HG03097 (cell line): ENCODE measurements around the gene DTYMK.
"Not testable (repeated sequence)": the region's sequence is repeated elsewhere in the genome, so short reads cannot be mapped to it uniquely, and the experiment has no call there.

Source experiments
- ATAC-seq: cut with Tn5 transposase; IDR thresholded peaks from one replicate; pipeline ENCODE4 v1.9.1; 2021; ENCODE audit not compliant: unreplicated experiment, low FRiP score

The DTYMK gene, protein sequence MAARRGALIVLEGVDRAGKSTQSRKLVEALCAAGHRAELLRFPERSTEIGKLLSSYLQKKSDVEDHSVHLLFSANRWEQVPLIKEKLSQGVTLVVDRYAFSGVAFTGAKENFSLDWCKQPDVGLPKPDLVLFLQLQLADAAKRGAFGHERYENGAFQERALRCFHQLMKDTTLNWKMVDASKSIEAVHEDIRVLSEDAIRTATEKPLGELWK

DNA sequence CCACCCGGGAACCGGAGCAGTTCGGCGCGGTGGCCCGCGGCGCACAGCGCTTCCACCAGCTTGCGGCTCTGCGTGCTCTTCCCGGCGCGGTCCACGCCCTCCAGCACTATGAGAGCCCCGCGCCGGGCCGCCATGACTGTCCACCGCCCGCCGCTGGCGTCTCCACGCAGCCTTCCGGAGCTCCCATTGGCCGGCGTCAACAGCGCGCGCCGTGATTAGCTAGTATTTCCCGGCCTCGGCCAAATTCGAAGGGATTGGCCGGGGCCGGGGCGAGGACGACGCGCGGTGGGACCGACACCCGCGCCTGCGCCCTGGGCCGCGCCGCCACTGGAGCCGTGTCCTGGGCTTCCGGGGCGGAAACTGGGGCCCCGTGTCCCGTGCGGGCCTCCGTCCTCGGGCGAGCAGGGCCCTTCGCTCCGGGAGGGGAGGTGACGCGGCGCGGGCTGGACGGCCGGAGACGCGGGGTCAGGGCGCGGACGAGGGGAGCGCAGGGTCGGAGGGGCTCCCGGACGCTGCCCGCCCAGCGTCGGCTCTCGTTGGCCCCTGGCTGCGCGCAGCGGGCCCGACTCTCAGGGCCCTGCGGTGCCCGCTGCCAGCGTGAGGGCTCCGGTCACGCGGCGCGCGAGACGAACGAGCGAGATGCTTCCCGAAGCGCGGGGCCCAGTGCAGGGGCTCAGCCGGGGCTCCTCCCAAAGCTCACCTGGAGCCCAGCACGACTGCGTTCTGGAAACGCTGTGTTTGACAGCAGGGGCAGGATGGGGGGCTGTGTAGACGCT lies at the start of gene DTYMK:
Gene DTYMK (minus strand): TSS at position 166 of the 776 bp plus-strand sequence. CDS start 32 bp downstream, at position 134.
- ATAC-seq: peak; percentile 96

DNA sequence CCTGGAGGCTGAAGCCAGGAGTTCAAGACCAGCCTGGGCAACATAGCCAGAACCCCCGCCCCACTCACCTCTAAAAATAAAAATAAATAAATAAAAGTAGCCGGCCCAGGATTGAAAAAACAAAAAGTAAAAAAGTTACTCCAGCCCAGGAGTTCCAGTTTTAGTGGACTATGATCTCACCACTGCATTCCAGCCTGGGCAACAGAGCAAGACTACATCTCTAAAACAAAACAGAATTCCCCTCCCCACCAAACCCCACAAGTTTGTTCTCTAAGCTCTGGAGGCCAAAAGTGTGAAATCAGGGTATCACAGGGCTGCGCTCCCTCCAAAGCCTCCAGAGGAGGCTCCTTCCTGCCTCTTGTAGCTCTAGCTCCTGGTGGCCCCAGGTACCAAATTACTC lies 49.5 kb upstream of the DTYMK start:
- no peak for ATAC-seq

DNA sequence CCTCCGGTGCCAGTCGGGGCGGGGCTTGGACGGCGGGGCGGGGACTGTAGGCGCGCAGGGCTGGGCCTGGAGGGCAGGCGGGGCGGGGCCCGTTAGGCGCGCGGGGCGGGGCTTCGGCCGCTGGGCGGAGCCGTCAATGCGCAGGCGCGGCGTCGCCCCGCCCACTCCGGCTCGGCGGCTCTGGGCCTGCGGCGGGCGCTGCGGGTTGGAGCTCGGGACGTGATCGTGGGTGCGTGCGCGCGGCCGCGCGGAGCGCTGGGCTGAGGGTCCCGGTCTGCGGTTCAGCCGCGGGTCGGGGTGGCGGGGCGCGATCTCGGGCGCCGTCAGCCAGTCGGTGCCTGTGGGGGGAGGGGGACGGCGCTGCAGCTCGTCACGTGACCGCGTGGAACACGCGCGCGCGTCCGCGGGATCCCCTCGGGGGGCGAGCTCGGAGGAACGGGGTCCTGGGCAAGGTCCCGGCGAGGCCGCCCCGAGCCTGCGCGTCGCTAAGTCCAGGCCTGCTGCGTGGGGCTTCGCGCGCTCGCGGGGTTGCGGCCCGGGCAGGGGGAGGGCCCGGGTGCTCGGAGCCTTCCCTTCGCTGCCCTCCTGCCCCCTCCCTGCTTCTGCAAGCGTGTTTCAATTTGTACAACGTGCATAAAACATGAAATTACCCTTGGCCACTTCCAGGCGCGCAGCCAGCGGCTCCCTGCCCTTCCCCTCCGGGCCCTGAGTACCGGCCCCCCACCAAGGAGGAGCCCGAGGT lies 48.0 kb upstream of the DTYMK start, which contains the start of gene D2HGDH:
Gene D2HGDH (plus strand): TSS at position 164 of the 742 bp plus-strand sequence. CDS start 595 bp downstream, outside the sequence.
- peak; percentile 68 for ATAC-seq

DNA sequence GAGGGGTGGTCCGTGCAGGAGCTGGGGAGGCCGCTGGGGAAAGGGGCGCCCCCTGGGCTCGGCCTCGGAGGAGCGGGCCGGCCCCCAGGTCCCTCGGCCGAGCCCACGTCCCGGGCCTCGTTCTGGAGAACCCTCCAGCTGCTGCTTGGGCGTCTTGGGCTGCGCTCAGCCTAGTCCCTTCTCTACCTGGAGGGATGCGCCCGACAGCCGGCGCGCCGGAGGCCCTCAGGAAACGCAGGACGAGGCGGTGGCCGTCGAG lies 47.5 kb upstream of the DTYMK start:
- ATAC-seq: no peak

DNA sequence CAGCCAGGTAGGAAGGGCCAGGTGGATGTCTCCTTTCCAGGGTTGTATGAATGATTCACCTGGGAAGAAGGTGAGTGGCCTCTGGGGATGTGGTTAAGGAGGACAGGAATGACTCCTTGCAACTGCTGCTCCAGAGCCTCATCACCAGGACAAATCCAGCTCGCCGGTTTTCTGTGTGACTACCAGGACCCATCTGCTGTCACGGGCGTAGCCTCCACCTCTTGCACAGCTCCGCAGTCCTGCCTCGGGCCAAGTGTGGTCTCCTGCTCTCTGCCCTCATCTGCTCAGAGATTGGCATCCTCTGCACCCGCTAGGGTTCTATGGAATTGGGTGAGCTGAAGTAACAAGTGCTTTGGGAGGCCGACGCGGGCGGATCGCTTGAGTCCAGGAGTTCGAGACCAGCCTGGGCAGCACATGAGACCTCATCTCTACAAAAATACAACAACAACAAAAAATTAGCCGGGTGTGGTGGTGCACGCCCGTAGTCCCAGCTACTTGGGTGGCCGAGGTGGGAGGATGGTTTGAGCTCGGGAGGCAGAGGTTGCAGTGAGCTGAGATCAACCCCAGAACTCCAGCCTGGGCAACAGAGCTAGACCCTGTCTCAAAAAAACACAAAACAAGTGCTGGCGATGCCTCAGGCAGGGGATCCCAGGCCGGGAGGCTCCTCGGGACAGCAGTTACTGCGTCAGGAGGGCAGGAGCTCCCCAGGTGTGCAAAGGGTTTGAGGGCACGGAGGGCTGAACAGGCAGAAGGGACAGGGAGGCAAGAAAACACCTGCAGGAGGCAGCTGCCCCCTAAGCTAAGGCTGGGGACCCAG lies 47.0 kb upstream of the DTYMK start:
- ATAC-seq: no peak

DNA sequence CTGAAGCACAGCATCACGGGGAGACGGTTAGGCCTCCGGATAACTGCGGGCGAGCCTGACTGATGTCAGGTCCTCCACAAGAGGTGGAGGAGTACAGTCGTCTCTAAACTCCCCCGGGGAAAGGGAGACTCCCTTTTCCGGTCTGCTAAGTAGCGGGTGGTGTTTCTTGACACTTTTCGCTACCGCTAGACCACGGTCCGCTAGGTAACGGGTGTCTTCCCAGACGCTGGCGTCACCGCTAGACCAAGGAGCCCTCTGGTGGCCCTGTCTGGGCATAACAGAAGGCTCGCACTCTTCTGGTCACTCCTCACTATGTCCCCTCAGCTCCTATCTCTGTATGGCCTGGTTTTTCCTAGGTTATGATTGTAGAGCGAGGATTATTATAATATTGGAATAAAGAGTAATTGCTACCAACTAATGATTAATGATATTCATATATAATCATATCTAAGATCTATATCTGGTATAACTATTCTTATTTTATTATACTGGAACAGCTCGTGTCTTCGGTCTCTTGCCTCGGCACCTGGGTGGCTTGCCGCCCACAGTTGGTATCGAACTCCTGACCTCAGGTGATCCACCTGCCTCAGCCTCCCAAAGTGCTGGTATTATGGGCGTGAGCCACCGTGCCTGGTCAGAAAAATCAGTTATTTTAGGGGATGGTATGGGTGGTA lies 46.0 kb upstream of the DTYMK start:
- ATAC-seq: not testable (repeated sequence)

DNA sequence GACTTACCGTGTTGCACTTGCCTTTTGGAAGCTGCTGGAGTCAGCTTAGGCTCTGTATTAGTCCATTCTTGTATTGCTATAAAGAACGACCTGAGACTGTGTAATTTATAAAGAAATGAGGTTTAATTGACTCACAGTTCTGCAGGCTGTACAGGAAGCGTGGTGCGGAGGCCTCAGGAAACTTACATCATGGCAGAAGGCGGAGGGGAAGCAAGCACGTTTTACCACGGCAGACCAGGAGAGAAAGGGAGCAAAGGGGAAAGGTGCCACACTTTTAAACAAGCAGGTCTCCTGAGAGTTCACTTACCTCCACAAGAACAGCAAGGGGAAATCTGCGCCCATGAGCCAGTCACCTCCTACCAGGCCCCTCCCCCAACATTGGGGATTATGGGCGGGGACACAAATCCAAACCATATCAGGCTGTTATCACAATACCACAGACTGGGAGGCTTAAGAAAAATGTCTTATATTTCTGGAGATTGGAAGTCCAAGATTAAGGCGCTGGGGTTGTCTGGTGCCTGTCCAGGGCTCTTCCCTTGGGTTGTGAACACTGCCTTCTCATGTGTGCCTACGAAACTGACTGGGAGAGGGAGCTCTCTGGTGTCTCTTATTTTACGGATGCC lies 44.2 kb upstream of the DTYMK start:
- ATAC-seq: no peak

DNA sequence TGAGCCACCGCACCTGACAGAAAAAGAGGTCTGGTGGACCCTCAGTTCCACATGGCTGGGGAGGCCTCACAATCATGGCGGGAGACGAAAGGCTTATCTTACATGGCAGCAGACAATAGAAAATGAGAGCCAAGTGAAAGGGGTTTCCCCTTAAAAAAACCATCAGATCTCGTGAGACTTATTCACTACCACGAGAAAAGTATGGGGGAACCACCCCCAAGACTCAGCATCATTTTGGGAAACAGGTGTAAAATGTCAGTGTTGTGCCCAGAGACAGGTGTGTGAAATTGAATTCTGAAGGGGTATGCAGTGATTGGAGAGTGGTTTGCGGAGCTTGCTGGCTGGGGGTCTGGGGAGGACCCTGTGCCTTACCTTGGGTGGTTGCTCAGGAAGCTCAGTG lies 43.3 kb upstream of the DTYMK start:
- ATAC-seq: no peak

DNA sequence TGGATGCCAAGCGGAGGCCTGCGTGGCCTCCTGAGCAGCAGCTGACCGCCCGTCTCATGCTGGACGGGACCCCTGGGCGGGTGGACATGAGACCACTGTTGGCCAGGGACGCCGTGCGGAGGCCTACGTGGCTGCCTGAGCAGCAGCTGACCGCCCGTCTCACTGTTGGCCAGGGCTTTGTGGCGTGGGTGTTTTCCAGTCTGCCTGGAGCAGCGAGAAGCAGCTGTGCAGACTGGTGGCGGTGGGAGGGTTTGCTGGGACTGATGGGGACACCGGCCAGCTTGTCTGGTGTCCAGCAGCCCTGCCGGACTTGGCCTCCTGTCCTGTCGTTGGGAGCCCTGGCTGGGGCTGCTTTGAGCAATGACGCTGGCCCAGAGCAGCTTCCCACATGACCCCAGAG lies 42.0 kb upstream of the DTYMK start:
- no peak for ATAC-seq

DNA sequence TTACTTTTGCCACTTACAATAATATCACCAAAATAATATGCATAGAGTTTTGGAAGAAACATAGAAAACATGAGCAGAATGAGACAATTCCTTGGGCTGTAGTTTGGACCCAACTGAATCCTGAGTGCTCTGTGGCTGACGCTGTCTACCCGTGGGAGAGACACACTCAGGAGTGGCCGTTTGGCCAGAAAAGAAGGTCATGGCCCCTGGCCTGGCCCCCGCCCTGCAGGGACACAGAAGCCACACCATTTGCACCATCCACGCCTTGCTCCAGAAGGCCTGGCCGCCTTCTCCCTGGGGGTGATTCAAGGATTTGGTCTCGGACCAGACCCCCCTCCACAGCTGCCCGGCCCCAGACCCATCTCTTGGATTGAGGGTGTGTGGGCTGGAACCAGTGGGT lies 41.4 kb upstream of the DTYMK start:
- ATAC-seq: no peak

DNA sequence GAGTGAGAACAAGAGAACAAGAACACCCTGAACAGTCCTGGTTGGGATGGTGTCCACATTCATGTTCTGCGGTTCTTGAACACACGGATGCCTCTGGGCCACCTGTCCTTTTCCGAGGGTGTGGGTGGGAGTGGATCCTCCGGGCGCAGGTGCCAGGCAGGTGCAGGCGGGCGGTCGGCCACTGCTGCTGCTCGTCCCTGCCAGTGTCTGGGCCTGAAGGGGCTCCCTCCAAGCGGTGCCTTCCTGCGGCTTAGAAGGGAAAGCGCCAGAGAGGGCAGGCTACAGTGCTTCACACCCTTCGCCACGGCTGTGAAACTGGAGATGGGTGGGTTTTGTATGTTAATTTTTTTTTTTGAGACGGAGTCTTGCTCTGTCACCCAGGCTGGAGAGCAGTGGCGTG lies 39.8 kb upstream of the DTYMK start:
- ATAC-seq: no peak

DNA sequence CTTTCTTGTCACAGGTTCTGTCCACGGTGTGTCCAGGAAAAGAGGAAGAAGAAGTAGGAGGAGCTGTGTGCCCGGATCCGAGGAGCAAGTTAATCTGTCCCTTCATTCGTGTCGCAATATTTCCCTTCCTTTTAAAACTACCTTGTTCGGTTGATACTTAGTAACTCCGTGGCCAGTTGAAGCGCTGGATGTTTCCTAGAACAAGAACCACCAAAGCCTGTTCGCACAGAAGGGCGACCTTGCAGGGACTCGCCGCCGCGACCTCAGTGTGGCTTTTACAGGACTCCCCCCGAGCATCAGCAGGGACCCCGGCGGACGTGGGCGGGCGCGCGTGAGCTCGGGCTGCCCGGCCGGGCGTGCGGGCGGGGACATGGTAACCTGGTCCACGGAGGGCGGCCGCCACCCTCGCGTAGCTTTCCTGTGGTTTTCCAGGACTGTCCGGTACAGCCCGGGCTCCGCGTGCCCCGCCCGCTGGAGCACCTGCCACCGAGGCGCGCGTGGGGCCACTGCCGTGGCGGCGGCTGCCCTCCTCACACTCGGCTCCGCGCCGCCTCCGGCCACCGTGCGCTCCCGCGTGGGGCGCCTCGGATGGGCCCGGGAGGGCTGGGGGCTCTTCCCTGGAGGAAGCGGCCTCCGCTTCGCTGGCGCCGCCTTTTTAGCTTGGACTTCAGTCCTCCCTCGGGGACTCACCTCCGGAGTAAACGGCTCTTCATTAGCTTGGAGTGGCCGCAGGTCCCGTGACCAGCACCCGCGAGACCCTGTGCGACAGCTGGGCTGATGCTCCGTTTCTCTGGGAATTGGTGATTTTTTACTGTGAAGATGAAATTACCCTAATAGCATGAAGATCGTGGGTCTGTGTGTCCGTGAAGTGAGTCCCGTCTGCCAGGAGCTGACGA lies 38.6 kb upstream of the DTYMK start:
- ATAC-seq: no peak

DNA sequence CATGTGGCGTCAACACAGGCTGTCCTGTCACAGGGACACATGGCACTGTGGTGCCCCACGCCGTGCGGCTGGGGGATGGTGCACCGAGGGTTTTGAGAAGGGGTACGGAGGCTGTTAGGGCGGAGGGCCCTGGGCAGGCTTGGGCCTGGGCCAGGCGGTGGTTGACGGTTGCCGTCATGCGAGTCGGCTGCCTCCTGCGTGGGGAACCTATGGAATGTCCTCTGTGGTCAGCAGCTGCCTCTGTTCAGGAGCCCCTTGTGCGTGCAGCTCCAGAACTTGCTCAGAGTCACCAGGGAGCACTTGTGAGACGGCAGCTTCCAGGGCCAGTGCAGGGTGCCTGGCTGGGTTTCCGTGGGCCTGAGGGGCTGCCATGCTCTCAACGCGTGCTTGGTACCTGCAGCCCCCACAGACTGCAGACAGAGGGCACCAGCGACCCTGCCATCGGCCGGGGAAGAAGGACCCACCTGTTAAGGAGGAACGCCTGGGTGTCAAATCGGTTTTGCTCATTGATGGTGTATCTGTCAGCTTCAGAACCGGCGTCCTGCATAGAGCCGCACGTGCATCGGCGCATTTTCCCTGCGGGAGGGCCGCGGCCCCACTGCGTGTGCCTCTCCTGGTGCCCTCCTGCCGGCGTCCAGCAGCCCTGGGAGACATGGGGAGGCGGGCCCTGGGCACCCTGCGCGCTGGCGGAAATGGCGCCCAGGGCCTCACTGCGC lies 37.8 kb upstream of the DTYMK start:
- no peak for ATAC-seq

DNA sequence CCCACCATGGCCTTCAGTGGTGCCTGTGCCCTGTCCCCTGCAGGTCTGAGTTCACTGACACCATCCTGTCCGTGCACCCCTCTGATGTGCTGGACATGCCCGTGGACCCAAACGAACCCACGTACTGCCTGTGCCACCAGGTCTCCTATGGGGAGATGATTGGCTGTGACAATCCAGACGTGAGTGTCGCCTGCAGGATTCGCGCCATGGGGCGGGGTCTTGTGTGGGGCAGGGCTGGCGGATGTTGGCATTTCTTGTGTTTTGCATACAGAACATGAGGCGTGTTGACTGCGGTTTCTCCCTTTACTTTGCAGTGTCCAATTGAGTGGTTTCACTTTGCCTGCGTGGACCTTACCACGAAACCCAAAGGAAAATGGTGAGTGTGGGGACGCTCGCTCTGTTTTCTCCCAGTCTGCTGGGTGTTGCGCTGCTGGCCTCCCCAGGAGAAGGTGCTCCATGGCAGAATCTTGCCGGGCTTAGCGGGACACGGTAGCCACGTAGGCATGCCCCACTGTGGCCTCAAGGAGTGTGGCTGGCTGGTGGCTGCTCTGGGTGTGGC lies 36.4 kb upstream of the DTYMK start:
- no peak for ATAC-seq

DNA sequence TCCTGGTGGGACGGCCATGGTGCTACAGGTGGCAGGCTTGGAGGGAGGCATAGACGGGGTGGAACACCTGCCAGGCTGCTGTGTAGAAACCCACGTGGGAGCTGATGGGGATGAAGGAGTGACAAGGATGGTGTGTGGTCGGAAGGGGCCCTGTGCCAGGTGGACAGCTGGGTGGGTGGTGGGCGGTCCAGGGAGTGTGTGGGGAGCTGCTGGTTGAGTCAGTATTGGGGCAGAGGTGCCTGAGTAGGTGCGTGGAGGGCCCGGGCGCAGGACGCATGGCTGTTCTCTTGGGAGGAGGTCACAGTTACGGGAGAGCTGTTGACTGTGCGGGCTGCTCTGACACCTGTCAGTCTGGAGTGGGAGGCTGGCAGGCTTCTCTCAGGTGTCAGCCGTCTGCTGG lies 35.2 kb upstream of the DTYMK start:
- ATAC-seq: no peak

DNA sequence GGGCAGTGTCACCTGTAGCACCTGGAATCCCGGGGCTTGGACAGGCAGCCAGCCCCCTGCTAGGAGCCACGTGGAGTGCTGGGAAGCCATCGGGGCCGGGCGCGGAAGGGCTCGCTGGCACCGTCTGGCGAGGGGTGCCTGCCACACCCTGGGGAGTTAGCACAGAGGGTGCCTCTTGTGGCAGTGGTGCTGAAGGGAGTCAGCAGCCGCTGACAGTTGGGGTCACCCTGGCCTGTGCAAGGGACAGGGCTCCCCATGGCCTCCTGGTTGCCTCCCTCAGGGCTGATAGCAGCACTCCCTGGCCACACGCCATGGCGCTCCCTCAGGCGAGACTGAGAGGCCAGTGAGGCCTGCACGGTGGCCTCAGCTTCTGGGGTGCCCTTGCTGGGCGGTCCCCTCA lies 33.9 kb upstream of the DTYMK start:
- ATAC-seq: no peak

DNA sequence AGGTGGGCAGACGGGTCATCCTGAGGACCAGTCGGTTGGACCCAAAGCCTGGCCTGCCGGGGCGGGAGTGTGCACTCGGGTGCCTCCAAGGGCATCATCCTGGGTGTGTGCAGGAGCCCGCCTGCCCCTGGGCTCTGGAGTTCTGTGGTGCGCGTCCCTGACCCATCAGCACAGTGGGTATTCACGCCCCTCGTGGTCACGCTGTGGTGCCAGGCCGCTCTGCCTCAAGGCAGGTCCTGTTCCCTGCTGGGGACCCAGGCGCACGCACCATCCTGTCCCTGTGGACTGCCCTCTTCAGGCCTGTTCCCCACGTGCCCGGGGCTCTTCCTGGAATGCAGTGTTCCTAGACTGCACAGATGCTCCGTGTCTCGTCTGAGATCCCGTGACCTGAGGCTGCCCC lies 33.5 kb upstream of the DTYMK start:
- no peak for ATAC-seq

DNA sequence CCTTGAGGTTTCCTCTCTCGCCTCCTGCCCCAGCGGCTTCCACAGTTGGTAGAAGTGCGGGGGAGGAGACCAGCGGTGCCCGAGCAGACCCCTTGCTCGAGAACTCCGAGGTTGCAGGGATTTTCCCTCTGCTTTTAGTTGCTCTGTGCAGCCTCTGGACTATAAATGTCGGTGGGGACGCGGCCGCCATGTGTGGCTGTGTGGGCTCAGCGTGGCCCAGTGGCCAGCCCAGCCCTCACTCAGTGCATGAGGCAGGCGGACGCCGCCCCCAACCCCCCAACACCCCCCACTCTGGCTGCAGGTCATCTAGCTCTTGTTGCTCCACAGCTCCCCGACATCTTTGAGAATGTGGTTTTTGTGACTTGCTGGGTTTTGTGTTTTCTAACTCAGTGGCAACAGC lies 32.5 kb upstream of the DTYMK start:
- no peak for ATAC-seq
